Upper lobe of left lung (tissue), 4 donors: ENCODE data around the gene APOA4.

Experiments
- CTCF ChIP-seq, 6 experiments: fragments of 450-650 bp in 4 of 6; fragments of 200-600 bp in 2 of 6; sonication (generic) in 2 of 6; IDR thresholded peaks; one replicate each; pipeline ENCODE4 v1.5.1; 2016 to 2019; ENCODE audit warnings: antibody characterized with exemption in 6 of 6
- EP300 ChIP-seq, 4 donors: sonication (generic); formaldehyde crosslinking; IDR thresholded peaks; one replicate each; pipeline ENCODE4 v1.5.1; 2017; ENCODE audit warnings: antibody characterized with exemption in 4 of 4, control low read depth in 2 of 4
- POLR2A ChIP-seq, 4 donors: fragments of 450-650 bp; IDR thresholded peaks; one replicate each; pipeline ENCODE4 v1.5.1; 2016 to 2017; ENCODE audit warnings: antibody characterized with exemption in 4 of 4, mild to moderate bottlenecking in 2 of 4
- POLR2AphosphoS5 ChIP-seq, 2 donors: sonication (generic); formaldehyde crosslinking; IDR thresholded peaks; one replicate each; pipeline ENCODE4 v1.5.1; 2017; ENCODE audit warnings: antibody characterized with exemption in 2 of 2

DNA sequence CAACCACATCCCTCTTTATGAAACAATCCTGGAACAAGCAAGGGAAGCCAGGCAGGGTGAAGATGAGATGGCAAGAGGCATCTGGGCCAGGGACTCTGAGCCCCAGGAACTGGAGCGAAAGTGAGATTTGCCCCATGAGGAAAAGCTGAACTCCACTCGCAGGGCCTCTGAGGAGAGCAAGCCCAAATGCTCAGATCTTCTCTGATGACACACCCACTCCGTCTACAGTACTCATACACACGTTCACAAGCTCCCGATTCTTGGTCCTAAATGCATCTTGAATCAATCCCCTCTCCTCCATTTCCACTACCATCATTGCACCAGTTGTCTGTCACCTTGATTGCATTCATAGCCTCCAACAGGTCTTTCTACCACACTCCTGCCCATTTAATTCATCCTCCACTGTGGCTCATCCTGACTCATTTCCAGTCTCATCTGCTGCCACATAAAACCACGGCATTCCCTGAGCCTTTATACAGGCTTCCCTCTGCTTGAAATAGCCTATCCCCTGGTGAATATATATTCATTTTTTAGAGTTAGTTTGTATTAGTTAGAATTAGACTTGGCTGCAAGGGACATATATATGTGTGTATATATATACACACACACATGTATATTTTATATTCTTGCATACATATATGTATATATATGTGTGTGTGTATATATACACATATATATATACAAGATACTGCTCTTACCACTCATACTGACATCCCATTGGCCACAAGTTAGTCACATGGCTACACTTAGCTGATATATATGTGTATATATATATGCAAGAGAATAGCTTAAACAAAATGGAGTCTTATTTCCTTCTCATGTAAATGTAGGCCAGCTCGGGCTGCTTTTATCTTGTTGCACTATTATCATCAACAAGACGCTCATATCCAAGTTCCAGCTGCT, 30.0 kb downstream of the APOA4 start:
- TF ChIP-seq POLR2AphosphoS5 (IDR thresholded peaks at IDR 0.05) (no peak), CTCF (IDR thresholded peaks at IDR 0.05) (no peak), POLR2A (IDR thresholded peaks at IDR 0.05) (no peak), EP300 (IDR thresholded peaks at IDR 0.05) (no peak)
